Prostate gland (tissue), 2 donors: Measurements from ENCODE around the gene CEP126.

ENCODE experiments used
- POLR2A ChIP-seq: fragments of 450-650 bp; IDR thresholded peaks from one replicate; pipeline ENCODE4 v1.6.1; 2016; ENCODE audit warnings: antibody characterized with exemption, mild to moderate bottlenecking
- POLR2AphosphoS5 ChIP-seq: sonication (generic); formaldehyde crosslinking; IDR thresholded peaks from one replicate; pipeline ENCODE4 v1.6.1; 2017; ENCODE audit warnings: antibody characterized with exemption
- TF ChIP-seq, protein P1 (sequence below), 4 experiments: fragments of 200-600 bp in 2 of 4; fragments of 450-650 bp in 2 of 4; sonication (generic) in 2 of 4; IDR thresholded peaks; 1 replicate in 3 of 4; 2 replicates in 1 of 4; pipeline ENCODE4 v1.5.1; 2016 to 2019; ENCODE audit warnings: antibody characterized with exemption in 4 of 4, mild to moderate bottlenecking in 2 of 4, moderate library complexity in 2 of 4

DNA sequence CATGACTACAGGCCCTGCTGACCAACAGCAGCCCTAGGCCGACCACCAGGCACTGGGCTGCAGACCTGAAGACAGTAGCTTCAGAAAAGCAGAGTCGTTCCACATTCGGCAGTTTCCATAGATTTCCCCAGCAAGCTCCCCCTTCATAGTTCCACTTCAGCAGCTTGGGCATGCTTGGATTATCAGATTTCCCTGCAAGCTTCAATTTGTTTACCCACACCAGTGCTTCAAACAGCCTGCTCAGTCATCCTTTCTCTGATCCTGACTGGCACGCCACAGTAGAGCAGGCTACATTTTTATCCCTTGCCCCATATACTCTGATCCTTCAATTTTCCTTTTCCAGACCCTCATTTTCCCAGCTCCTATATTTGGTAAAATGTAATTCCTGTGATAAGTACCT, 81.3 kb downstream of the CEP126 start:
- TF ChIP-seq, protein P1, sequence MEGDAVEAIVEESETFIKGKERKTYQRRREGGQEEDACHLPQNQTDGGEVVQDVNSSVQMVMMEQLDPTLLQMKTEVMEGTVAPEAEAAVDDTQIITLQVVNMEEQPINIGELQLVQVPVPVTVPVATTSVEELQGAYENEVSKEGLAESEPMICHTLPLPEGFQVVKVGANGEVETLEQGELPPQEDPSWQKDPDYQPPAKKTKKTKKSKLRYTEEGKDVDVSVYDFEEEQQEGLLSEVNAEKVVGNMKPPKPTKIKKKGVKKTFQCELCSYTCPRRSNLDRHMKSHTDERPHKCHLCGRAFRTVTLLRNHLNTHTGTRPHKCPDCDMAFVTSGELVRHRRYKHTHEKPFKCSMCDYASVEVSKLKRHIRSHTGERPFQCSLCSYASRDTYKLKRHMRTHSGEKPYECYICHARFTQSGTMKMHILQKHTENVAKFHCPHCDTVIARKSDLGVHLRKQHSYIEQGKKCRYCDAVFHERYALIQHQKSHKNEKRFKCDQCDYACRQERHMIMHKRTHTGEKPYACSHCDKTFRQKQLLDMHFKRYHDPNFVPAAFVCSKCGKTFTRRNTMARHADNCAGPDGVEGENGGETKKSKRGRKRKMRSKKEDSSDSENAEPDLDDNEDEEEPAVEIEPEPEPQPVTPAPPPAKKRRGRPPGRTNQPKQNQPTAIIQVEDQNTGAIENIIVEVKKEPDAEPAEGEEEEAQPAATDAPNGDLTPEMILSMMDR (IDR thresholded peaks at IDR 0.05), result no peak
- TF ChIP-seq POLR2AphosphoS5 (no peak), POLR2A (no peak)
